DOHH2 (cell line): ENCODE results near the gene FHL3.

Source experiments
- CTCF ChIP-seq: fragments of 200-600 bp; sonication (generic); IDR thresholded peaks from one replicate; pipeline ENCODE4 v1.5.1; 2014; ENCODE audit warnings: antibody characterized with exemption, mild to moderate bottlenecking, low read depth, low read length; ENCODE audit not compliant: poor library complexity, severe bottlenecking
- EZH2phosphoT487 ChIP-seq: fragments of 200-600 bp; sonication (generic); IDR thresholded peaks from 2 replicates; pipeline ENCODE4 v1.6.1; 2017; ENCODE audit warnings: borderline replicate concordance, mild to moderate bottlenecking, antibody characterized with exemption, low read length, moderate library complexity, mixed read lengths

- TF ChIP-seq EZH2phosphoT487: no peak
- TF ChIP-seq CTCF: no peak
Measured at GRCh38 chr1:38022810-38023209, 17.5 kb upstream of the FHL3 start.
